Peyer's patch (tissue), 4 donors: Measurements from ENCODE around the gene TMEM37. TPM values are rescaled to one million over a fixed set of nuclear protein-coding genes. Genes with fewer than 3 reads are reported as not detected.

Source experiments
- DNase-seq, 3 donors: peaks; one replicate each; pipeline ENCODE4 v3.0.0-alpha.2; 2017 to 2019
- H3K27ac ChIP-seq, 4 donors: fragments of 200-600 bp; sonication (generic); one replicate each; pipeline ENCODE4 v1.5.1; 2016 to 2019
- H3K27me3 ChIP-seq, 2 donors: fragments of 200-600 bp; sonication (generic); one replicate each; pipeline ENCODE4 v1.5.1; 2019
- H3K36me3 ChIP-seq, 3 donors: fragments of 200-600 bp; sonication (generic); one replicate each; pipeline ENCODE4 v1.5.1; 2016 to 2019
- H3K4me1 ChIP-seq, 4 donors: fragments of 200-600 bp; sonication (generic); one replicate each; pipeline ENCODE4 v1.5.1; 2016 to 2019
- H3K4me3 ChIP-seq, 4 donors: fragments of 200-600 bp; sonication (generic); 1 replicate in 3 of 4; 2 replicates in 1 of 4; pipeline ENCODE4 v1.5.1; 2016 to 2019; ENCODE audit warnings: mild to moderate bottlenecking in 1 of 4
- H3K9me3 ChIP-seq, 4 donors: fragments of 200-600 bp; sonication (generic); one replicate each; pipeline ENCODE4 v1.5.1; 2016 to 2019; ENCODE audit warnings: mild to moderate bottlenecking in 1 of 4
- CTCF ChIP-seq, 6 experiments: fragments of 450-650 bp in 4 of 6; fragments of 200-600 bp in 2 of 6; sonication (generic) in 1 of 6; IDR thresholded peaks; one replicate each; pipeline ENCODE4 v1.5.1; 2017 to 2019; ENCODE audit warnings: antibody characterized with exemption in 6 of 6, mild to moderate bottlenecking in 3 of 6, moderate library complexity in 1 of 6
- POLR2A ChIP-seq, 2 donors: fragments of 450-650 bp; IDR thresholded peaks; one replicate each; pipeline ENCODE4 v1.5.1; 2017; ENCODE audit warnings: antibody characterized with exemption in 2 of 2, mild to moderate bottlenecking in 2 of 2, moderate library complexity in 2 of 2
- total RNA-seq, 4 donors: library from RNA; depleted of rRNA; stranded (reverse); fragments of >200 nt; gene quantifications; one replicate each; pipeline ENCODE4 v1.1.0, GENCODE V29; 2016

TMEM37 gene
- total RNA-seq, 4 donors from 2014 or later, result 17.3 to 542 (median 214) TPM

DNA sequence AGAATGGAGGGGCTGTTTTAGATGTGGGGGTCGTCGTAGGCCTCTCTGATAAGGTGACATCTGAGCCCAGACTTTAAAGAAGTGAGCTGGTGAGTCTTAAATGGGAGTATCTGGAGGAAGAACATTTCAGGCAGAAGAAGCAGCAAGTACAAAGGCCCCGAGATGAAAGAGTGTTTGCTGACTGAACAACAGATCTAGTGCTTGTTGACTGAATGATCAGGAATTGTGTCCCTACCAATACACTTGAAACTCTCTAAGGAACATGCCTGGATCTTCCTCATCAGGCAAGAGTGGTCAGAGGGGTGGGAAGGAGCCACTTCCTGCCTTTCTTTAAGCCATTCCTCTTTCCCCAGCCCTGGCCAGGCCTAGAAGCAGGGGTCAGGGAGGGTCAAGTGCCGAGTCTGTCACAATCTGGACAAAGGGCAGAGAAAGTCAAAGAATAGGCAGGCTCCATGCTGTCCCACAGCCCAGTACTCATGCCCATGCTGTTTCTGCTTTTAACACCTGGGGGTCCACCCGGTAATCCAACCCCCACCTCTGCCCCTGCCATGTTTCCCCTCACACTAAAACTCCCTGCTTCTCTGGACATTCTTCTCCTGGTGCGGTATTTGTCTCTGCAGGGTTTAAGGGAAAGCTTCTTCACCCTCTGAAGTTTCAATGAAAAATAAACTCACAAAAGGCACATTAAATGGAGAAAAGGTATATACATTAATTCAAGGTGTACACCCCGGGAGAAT is 3.0 kb upstream of the TMEM37 start:
- peaks cover 0 to 66% (median 11%) of the 10 kb centered on the region in 4 donors for H3K4me1 ChIP-seq
- TF ChIP-seq CTCF (IDR thresholded peaks at IDR 0.05) (no peak), POLR2A (IDR thresholded peaks at IDR 0.05) (no peak)
- peak overlapping the region in 3 of 4 donors; percentile 89 to 94 (median 92) for H3K27ac ChIP-seq
- no peaks in the 10 kb centered on the region for H3K27me3 ChIP-seq
- no peak overlapping the region for H3K4me3 ChIP-seq
- peaks cover 0 to 3% (median 0%) of the 10 kb centered on the region in 3 donors for H3K36me3 ChIP-seq
- DNase-seq, result peak in 2 of 3 donors; percentile 54 to 70
- H3K9me3 ChIP-seq, result no peaks in the 10 kb centered on the region

DNA sequence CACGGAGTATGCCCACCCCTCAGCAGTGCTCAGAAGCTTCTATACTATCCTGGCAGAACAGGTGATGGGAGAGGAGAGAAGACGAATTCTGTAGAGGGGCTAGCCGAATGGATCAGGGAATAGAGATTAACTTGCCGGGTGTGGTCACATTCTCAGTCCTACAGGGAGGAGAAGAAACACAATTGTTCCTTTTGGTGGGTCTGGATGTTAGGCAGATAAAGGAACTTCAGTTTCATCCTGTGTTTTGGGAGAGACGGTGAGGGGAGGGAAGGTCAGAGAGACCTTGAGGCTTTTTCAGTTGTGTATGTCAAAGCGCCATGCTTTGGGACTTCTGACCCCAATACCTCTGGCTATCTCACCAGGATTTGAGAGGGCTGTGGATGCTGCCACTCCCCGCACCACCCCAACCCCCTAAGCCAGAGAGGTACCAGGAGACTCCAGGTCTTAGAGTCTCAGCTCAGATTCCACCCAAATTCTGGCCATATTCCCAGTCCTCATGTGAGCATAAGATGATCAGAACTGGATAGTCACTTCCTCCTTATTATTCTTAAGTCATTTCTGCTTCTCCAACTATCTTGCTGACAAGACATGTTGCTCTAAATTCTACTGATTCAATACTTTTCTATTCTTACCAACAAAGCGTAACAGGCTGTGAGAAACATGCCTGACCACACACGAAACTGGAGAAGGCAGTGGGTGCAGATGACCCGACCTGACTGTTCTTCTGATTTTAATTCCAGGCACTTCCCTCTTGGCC is 2.3 kb upstream of the TMEM37 start:
- peaks cover 0 to 59% (median 11%) of the 10 kb centered on the region in 4 donors for H3K4me1 ChIP-seq
- no peak for DNase-seq

DNA sequence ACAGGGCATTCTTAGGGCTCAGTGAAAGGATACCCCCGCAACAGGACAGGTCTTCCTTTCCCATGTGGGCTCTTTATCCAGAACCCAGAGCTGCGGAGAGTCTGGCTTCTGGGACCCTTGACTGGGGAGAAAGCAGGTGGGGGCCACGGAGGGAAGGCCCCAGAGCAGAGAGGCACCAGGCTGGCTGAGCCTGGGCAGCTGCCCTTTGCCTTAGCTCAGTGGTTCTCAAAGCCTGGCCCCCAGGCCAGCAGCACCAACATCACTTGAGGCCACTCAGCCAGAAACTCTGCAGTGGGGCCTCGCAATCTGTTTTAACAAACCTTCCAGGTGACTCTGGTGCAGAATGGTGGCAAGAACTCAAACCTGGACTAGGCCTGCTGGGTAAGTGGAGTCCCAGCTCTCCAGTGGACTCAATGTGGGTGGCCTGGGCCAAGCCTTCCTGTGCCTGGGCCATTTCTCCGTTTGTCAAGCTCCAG is 1.6 kb upstream of the TMEM37 start:
- Histone ChIP-seq H3K9me3 (no peaks in the 10 kb centered on the region), H3K27ac (peak overlapping the region in 3 of 4 donors; percentile 89 to 94 (median 92)), H3K4me3 (no peak overlapping the region), H3K27me3 (no peaks in the 10 kb centered on the region), H3K4me1 (peaks cover 0 to 53% (median 10%) of the 10 kb centered on the region in 4 donors), H3K36me3 (peaks cover 0 to 3% (median 0%) of the 10 kb centered on the region in 3 donors)
- no peak for DNase-seq
- TF ChIP-seq POLR2A (IDR thresholded peaks at IDR 0.05) (no peak), CTCF (IDR thresholded peaks at IDR 0.05) (no peak)

More for the DNA sequence above, 2.3 kb upstream of the TMEM37 start:
- TF ChIP-seq POLR2A (IDR thresholded peaks at IDR 0.05) (no peak), CTCF (IDR thresholded peaks at IDR 0.05) (no peak)
- H3K4me3 ChIP-seq, result no peak overlapping the region
- no peaks in the 10 kb centered on the region for H3K9me3 ChIP-seq
- peaks cover 0 to 3% (median 0%) of the 10 kb centered on the region in 3 donors for H3K36me3 ChIP-seq
- peak overlapping the region in 3 of 4 donors; percentile 89 to 94 (median 92) for H3K27ac ChIP-seq
- H3K27me3 ChIP-seq, result no peaks in the 10 kb centered on the region

DNA sequence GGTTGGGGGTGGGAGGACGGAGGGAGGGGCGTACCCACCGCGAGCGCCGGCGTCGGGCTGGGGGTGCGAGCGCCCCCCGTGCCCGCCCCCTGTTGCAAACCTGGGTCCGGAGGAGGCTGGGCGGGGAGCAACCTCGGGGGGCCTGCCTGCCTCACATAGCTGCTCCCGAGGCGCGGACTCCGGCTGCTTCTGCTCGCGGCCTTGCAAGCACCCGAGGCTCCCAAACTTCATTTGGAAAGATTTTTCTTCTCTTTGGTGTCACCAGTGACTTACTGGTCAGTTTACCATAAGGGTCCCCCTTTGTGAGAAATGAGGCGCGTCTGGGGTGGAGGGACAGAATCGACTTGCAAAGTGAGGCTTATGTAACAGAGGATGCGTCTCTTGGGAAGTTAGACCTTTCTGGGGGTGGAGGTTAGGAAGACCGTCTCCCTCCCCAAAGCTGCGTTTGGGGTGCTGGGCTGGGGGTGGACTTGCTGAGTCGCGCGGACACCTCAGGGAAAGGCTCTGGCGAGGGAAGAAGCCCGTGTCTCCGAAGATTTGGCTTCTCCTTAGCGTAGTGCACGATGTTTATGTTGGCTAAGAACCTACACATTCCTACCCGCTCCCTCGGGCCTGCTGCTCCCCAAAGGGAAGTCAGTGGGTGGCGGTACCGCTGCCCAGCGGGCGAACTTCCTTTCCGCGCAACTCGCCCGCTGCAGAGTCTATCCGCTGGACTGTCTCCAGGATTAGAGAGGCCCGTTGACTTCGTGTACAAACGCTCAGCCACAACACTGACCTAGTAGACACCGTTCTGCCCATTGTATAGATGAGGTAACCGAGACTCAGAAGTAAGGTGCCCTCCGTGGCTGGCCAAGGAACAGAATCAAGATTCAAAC is 559 bp downstream of the TMEM37 start:
- Histone ChIP-seq H3K36me3 (peaks cover 0 to 10% (median 0%) of the 10 kb centered on the region in 3 donors), H3K9me3 (no peaks in the 10 kb centered on the region), H3K4me1 (peaks cover 0 to 43% (median 8%) of the 10 kb centered on the region in 4 donors), H3K4me3 (peak overlapping the region; percentile 47 to 78 (median 60)), H3K27ac (peak overlapping the region; percentile 62 to 94 (median 90)), H3K27me3 (no peaks in the 10 kb centered on the region)
- peak in 1 of 3 donors; percentile 73 for DNase-seq
- TF ChIP-seq POLR2A (IDR thresholded peaks at IDR 0.05) (peak in 1 of 2 donors; percentile 26), CTCF (IDR thresholded peaks at IDR 0.05) (no peak)
